A172 (cell line): Measurements from ENCODE around the gene GATAD1. TPM values are rescaled to one million over a fixed set of nuclear protein-coding genes. Genes with fewer than 3 reads are reported as not detected.
"Not testable (repeated sequence)": the region's sequence is repeated elsewhere in the genome, so short reads cannot be mapped to it uniquely, and the experiment has no call there.

Experiments
- DNase-seq: peaks from one replicate; pipeline ENCODE4 v3.0.0-alpha.2; 2015; ENCODE audit warnings: low spot score
- total RNA-seq: library from RNA; depleted of rRNA; stranded (reverse); fragments of >200 nt; shearing (Covaris generic); gene quantifications from 2 replicates; pipeline ENCODE4 v1.2.3, GENCODE V29; 2014; rRNA removed

The GATAD1 gene
- total RNA-seq, 1 experiment from 2014 or later, result 16.4 TPM

- DNase-seq, result not testable (repeated sequence)
These were observed 36.3 kb downstream of the GATAD1 start for GRCh38 chr7:92483624-92484023.

GRCh38 chr7:92484226-92484625 lies 36.9 kb downstream of the GATAD1 start:
- not testable (repeated sequence) for DNase-seq

- DNase-seq, result no peak
These were observed 38.1 kb downstream of the GATAD1 start for GRCh38 chr7:92485267-92485892.

- DNase-seq, result no peak
These were observed 38.7 kb downstream of the GATAD1 start for GRCh38 chr7:92485974-92486373.

- no peak for DNase-seq
These were observed 40.5 kb downstream of the GATAD1 start for GRCh38 chr7:92487804-92488203.

GRCh38 chr7:92489634-92490033 lies 42.4 kb downstream of the GATAD1 start:
- no peak for DNase-seq

- no peak for DNase-seq
These were observed 49.6 kb downstream of the GATAD1 start for GRCh38 chr7:92496876-92497275.

- no peak for DNase-seq
These were observed 51.3 kb downstream of the GATAD1 start for GRCh38 chr7:92498557-92498956.

- DNase-seq, result no peak
These were observed 56.5 kb downstream of the GATAD1 start for GRCh38 chr7:92503767-92504166.

- DNase-seq, result no peak
These were observed 57.3 kb downstream of the GATAD1 start for GRCh38 chr7:92504563-92504962.

- DNase-seq, result no peak
These were observed 59.1 kb downstream of the GATAD1 start for GRCh38 chr7:92506363-92506762.

- DNase-seq, result no peak
These were observed 61.7 kb downstream of the GATAD1 start for GRCh38 chr7:92508946-92509345.

Other genes starting within 250 kb of the GATAD1 start
- 41.2 and 50.4 TPM in 2 replicates for gene KRIT1, start 201.6 kb upstream of the GATAD1 start, total RNA-seq
- 46.1 and 47.1 TPM in 2 replicates for gene ANKIB1, start 201.5 kb upstream of the GATAD1 start, total RNA-seq
- not detected in 2 replicates for gene ERVW-1, start 30.5 kb downstream of the GATAD1 start, total RNA-seq
- gene PEX1, start 81.0 kb downstream of the GATAD1 start, total RNA-seq, result 15.3 and 18.6 TPM in 2 replicates
- 13.2 and 16.7 TPM in 2 replicates for gene RBM48, start 81.3 kb downstream of the GATAD1 start, total RNA-seq
- gene FAM133B, start 142.9 kb downstream of the GATAD1 start, total RNA-seq, result 16.2 and 18.4 TPM in 2 replicates